GM03348 (cell line): ENCODE measurements around the gene CPNE2.

ENCODE experiments used
- DNase-seq: peaks from one replicate; pipeline ENCODE4 v3.0.0; 2012; ENCODE audit warnings: low spot score

Gene CPNE2

DNA sequence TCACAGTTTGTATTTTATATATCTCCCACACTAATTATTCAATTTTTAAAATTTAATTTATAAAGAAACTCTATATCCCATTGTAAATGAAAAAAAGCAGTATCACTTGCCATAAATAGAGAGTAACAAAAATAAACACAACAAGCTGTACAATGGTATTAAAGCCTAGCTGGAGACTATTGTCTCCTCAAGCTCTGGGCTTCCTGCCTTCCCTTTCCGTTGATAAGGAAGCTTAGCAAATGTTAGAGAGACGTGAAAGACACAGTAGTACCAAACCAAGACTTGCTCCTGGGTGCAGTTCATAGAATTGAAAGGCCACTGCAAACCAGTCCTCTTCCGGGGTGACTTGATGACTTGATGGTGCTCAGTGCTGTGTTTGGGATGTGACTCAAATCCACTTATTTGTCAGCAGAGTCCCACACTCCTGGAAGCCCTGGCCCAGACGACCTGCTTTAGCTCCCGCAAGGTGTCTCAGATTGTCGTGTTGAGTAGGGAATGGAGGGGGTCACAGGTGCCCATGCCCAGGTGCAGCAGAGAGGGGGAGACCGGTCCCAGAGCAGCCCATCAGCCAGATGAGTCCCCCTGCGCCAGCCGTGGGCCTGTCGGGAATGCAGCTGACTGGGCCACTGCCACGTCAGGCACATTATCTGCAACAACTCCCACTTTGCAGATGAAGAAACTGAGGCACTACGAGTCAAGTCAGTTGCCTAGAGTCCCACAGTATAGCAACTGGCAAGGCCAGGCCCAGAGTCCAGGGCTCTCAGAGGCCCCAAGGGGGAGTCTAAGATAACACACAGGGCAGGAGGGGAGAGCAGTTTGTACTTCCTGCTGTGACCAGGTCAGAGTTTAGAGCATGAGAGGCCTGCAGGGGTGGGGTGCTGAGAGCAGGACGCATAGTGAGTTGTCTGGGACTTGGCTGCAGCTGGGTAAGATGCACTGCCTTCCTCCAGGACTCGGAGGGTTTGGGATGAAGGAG is 53.0 kb downstream of the CPNE2 start:
- DNase-seq: no peak

DNA sequence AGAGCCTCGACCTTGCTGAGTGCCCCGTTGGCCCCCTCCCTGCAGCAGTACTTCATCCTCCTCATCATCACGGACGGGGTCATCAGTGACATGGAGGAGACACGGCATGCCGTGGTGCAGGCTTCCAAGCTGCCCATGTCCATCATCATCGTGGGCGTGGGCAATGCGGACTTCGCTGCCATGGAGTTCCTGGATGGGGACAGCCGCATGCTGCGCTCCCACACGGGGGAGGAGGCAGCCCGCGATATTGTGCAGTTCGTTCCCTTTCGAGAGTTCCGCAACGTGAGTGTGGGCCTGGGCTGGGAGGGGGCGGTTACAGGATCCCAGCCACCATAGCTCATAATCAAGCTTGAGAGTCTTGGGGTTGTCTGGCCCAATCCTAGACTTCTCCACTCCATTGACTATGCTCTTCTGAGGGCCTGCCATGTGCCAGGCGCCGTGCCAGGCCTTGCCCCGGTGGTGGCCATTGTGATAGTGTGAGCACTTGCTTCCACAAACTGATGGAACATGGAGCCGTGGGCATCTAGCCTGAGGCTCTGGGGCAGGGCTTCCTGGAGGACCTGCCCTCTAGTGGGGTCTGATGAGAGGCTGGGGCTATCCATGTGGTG is 53.8 kb downstream of the CPNE2 start:
- DNase-seq: no peak

DNA sequence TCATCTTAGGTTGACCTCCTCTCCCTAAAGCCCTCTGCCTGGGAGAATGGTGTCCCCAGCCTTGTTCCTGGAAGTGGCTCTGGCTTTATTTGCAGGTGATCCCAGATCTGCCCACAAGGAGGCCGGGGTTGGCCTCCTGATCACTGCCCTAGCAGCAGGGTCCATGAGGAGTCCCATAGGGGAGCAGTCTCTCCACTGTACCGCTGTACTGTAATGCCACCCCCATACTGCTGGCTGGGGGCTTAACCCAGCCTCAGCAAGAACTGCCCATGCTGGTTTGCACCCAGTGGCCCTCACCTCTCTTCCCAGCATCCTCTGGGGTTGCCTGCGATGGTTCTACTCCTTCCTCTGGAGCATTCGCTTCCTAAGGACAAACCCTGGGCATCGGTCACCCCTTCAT is 54.4 kb downstream of the CPNE2 start:
- peak; percentile 34 for DNase-seq

DNA sequence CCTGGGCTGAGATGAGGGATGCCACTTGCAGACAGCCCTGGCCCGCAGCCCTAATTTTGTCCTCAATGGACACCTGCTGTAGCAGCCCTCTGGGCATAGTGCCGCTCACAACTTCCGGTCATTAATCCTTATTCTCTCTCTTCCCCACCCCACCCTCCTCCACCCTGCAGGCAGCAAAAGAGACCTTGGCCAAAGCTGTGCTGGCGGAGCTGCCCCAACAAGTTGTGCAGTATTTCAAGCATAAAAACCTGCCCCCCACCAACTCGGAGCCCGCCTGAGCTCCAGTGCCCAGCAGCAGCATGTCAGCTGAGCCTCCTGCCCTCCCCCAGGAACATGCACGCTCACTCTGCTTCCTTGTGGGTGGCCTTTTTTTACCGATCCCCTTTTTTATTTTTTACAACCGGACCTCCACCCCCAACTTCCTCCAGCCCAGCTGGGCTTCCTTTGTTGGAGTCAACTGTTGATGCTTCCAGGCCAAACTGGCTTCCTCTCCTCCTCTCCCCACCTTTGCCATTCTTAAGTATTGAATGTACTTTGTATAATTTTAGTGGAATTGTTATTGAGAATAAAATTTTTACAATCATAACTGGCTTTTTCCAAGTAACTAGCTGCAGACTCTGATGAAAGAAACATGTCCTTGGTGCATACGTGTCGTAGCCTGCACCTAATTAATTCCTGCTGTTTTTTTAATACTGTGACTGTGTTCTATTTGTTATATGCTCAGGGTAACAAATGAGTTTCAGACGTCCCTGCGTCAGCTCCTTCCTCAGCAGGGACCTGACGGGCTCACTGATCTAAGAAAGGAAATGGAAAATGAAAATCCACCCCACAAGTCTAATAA is 55.2 kb downstream of the CPNE2 start:
- peak; percentile 43 for DNase-seq

DNA sequence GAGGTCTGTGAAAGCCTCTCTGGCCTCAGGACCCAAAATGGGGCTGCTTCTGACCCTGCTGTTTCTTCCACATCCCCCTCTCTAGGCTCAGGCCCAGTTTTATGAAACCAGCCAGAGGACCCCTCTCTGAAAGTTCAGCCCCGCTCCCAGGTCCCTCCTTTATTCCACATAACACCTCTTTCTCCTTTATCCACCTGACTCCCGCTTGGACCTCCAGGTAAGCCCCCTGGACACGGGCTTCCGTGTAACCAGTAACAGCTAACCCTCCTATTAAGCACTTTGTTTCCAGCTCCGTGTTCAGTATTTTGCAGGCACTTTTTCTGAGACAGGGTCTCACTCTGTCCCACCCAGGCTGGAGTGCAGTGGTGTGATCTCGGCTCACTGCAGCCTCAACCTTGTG is 56.1 kb downstream of the CPNE2 start:
- DNase-seq: no peak

DNA sequence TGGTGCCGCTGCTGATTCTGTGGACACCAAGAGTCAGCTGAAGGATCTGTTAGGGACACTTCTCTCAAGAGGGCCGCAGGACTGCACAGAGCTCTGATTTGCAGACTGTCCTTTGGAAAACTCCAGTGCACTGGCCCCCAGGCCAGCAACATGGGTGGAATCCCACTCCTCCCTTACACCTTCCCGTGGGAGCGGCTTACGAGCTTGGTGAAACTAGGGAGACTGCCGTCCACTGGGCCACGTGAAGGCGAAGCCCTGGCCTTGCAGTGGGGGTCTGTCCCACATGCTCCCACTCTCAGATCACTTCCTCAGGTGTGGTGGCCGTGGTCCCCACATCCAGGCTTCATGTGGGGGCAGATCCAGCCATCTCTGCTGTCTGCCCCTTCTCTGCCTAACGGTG is 57.0 kb downstream of the CPNE2 start:
- no peak for DNase-seq

DNA sequence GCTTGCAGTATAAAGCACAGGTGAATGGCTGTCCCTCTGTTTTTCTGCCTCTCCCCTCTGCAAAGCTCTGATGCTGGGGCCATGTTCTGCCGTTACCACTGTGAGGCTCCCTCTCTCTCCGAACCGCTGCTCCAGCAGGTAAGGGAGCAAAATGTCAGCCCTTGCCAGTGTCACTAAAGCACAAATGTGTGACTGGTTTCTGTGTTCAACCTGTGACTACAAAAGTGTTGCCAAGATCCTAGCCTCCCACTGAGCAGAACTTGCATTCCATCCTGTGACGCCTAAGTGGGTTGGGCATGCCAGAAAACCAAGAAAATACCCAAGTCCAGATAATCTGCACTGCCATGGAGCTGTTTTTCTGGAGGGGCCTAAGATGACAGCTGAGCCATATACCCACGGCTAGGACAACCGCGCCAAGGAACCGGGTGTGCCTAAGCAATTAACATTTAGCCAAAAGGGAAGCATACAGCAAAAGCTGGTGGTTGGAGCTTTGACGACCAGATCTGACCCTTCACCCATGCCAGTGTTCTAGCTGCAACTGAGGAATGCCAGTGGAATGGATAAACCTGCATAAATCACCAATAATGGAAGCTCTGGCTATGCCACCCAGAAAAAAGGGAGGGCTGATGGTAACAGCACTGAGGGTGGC is 58.4 kb downstream of the CPNE2 start:
- no peak for DNase-seq

DNA sequence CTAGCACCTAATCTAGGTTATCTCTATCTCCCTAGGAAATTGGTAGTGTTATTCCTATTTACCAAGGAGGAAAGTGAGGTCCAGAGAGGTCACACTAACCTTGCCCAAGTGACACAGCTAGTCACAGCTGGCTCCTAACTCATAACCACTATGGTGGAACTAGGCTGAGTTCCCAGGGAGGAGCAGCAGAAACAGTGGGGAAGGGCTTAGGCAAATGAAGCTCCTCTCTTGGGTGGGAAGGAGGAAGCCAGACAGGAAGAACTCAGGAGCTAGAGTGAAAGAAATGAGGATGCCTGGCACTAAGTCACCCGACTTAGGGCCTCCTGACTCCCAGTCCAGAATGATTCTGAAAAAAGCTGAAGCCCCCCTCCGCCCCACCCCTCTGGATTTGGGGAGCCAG is 59.0 kb downstream of the CPNE2 start:
- no peak for DNase-seq

DNA sequence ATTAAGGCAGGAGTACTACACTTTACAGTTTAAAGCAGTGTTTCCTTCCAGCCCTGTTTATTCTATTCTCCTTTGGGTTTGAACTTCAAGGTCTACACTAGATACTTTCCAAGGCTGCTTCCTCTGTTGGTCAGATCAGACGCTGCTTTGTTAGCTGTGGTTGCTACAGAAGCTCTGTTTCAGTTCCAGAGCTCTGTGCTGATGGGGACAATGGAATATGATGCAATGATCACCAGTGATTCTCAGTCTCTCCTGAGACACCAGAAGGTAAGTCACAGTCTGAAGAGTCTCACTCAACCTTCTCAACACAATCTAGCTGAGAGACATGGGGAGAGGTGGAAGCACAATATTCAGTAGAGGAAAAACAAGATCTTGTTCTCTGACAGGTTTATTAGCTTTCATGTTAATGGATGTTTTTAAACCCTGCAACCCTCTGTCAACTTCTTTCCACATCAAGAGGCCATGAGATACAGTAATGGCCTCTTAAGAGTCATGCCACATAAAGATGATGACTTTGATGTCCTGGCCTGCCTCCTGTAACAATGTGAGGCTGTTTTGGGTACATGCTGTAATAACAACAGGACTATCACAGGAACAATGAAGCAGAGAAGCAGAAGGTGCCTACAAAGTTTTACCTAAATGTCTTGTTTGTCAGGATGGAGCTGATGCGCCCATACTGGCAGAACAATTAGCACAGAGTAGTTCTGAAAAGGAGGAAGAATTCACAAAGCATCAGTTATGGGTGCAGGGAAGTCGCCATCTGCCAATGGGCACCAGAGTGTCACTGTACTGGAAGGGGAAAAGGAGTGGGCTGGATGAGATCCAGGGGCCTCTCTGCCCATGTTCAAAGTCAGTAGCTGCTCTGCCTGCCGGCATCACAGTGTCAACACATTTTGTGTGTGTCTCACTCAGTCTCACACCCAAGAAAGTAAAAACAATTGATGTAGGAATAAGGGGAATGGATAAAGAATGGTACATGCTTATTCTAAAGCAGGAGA is 60.0 kb downstream of the CPNE2 start:
- DNase-seq: no peak

DNA sequence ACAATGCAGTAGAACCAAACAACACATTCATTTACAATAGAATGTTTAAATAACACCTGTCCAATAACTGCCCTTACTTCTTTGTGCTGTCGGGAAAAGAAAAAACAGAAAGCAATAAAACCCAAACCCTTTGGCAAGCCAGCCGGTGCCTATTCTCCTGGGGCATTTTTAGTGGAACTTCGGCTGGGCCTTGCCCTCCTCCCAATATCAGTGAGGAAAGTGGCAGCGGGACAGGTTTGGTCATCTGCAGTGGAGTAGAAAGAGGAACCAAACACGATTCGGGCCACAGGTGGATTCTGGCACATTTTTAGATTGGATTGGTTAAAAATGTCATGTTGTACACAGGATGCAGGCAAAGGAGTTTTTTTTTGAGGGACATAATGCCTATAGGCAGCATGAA is 61.5 kb downstream of the CPNE2 start:
- DNase-seq: no peak

DNA sequence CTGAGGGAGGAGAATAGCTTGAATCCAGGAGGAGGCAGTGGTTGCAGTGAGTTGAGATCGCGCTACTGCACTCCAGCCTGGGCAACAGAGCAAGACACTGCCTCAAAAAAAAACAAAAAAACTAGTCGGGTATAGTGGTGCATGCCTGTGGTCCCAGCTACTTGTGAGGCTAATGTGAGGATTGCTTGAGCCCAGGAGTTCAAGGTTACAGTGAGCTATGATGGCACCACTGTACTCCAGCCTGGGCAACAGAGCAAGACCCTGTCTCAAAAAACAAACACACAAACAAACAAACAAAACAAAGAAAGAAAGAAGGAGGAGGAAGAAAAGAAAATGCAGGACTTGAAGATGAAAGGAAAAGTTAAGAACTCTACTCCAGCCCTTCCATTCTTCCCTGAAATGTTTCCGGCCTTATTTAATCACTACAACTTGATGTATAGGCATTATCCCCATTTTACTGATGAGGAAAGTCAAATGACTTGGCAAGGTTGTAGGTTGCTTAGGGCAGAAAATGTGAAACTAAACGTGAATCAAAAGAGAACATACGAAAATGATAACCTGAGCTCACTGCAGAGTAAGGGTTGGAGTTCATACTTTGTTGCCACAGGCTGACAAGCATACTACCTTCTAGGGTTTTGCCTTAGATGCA is 63.4 kb downstream of the CPNE2 start:
- no peak for DNase-seq

DNA sequence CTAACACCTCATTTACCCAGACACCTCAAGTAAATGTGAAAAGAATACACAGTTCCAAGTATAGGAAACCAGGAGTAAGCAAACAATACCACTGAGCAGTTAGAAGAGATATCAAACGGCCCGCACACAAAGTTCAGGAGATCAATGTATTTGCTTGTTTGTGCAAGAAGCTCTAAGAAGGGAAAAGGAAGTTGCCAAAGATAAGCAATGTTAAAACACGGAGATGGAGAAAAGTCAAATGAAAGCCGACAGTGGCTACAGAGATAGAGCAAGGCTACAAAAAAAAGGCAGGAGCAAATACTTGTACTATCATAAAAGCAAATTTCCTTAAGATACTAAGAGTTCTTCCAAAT is 63.9 kb downstream of the CPNE2 start:
- no peak for DNase-seq

DNA sequence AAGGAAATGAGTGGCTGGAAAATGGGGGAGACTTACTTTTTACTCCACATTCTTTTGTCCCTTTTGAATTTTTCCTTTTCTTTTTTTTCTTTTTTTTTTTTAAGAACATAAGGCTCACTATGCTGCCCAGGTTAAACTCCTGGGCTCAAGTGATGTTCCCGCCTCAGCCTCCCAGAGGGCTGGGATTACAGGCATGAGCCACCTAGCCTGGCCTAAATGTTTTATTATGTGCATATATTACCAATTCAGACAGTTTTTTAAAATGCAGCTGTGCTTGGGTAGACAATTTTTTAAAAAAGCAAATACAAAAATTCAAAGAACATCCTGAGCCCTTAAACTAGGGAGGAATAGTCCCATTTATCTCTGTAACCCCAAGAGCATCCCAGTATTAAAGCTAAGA is 65.2 kb downstream of the CPNE2 start:
- no peak for DNase-seq

DNA sequence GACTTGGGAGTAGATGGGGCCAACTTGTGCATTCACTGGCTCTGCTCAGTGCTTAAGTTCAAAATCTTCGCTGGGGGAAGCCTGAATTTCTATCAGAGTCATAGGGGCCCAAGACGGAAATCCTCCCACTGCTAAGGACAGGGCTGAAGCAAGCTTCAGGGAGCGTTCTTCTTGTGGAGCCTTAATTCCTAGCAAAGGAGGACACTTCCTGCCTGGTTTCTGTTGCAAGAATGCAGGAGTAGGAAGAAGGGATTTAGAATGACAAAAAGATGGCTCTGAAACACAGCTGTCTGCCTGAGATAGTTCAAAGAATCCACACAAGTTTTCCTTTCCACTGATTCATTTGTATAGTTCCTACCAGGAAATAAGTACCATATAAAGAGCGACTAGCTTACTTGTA is 67.1 kb downstream of the CPNE2 start:
- no peak for DNase-seq

DNA sequence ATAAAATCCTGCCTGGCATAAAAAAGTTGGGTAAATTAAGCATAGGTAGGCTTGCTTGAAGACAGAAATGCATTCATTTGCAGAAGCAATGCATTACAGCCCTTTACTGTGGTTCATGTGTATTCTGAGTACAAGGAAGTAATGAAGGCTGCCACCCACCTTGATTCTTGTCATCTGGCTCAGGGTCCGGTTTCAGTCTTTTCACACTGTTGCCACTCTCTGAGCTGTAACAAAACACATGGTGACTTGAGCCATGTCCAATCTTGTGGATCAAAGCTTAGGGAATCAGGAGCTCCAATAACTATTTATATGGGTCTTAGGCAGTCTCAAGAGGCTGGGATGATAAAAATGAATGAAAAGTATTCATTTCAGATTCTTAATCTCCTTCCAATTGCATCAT is 71.5 kb downstream of the CPNE2 start:
- DNase-seq: no peak

DNA sequence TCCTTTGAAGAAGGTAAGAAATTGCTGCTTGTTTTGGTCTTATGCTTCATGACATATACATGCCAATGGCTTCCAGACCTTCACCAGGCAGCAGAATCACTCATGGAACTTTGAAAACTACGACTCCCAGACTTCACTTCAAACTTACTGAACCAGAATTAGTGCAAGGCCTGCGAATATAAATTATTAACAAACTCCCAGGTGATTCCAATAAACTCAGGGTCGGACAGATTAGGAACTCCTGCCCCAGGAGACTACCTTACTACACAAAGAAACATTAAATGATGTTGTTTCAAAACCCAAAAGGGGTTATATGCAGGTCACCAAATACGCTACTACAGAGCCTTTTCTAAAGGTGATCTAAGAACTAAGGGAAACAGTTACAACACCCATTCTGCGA is 73.1 kb downstream of the CPNE2 start:
- no peak for DNase-seq

DNA sequence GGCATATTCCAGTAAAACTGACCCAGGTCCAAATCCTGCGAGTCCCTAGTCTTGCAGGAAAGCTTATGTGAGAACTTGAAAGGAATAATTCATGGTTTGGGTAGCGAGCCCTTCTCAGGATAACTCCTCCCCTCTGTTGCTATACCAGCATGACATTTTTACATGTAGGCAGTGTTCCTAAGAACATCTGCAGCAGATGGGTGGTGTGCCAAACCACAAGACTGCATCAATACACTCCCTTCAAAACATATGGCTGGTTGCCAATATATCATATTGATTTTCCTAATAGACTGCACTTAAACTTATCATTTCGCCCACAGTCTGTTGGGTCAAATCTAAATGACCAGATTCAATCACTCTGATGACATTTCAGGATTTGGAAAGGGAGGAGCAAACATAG is 73.6 kb downstream of the CPNE2 start:
- DNase-seq: no peak

DNA sequence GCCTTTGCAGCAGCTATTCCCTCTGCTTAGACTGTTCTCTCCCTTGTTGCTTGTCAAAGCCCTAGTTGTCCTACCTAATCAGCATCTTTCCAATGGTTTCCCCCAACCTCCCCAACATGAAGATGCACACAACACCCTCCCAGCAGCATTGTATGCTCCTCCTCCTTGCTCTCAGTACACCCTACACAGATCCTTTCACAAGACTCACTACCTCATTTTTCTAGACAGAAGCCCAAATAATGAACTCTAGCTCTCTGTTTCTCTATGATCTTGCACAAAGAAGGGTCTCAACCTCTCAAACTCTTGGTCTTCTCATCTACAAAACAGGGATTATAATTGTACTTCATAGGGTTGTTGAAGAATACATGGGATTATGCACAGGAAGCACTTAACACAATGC is 74.1 kb downstream of the CPNE2 start:
- DNase-seq: no peak

DNA sequence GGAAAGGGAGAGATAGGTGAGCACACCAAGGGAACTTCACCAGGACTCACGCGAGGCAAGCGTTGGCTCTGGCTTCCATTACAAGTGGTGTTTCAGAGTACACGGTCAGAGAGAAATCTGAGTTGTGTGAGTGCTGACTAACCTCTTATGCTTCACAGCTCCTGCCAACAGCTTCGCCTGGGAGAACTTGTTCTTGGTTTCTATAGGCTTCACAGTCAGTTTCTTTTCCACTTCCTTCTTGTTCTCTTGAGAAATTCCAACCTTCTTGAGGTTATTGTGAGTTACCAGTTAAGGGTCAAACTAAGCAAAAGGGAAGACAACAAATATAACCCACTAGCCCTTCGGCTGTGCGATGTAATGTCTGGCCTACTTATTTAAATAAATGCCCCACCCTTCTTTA is 74.6 kb downstream of the CPNE2 start:
- DNase-seq: no peak

DNA sequence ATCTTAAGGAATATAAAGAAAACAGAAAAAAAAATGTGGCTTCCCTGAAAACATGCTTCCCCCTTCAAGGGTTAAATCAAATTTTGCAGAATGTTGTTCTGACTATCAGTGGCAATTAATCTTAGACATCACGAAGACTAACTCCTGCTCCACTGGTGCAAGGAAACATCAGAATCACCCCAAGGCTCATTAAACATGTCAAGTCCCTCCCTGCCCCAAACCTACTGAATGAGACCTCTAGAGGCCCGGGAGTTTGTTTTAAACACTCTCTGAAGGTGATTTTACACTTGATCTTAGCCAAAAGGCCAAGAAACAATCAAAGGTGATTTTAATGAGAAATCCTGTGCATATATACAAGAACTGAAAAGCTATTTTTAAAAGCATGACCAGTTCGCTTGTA is 75.2 kb downstream of the CPNE2 start:
- no peak for DNase-seq

DNA sequence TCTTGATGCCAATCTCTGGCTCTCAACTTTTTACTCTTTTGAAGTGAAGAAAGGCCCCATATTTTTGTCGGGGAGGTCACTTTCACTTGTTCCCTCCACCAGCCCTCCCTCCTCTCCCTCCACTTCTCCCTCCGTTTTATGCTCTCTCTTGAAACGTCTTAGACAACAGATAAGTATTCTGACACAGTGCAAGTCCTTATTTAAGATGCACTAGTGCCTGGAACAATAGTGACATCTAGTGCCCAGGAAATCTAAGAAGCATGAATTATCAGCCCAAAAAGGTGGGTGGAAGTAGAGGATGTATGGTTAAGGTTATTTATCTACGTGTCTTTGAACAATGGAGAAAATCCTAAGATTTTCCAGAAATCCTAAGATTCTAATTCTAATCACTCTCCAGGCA is 75.6 kb downstream of the CPNE2 start:
- peak; percentile 60 for DNase-seq
